HG03108 (cell line): Measurements from ENCODE around the gene MSI2.

Experiments
- ATAC-seq: cut with Tn5 transposase; IDR thresholded peaks from one replicate; pipeline ENCODE4 v1.9.1; 2021; ENCODE audit warnings: moderate library complexity; ENCODE audit not compliant: unreplicated experiment

MSI2 gene

GRCh38 chr17:57468932-57469775 is 212.8 kb downstream of the MSI2 start:
- ATAC-seq = peak; percentile 40

- ATAC-seq = no peak
These were observed 214.6 kb downstream of the MSI2 start for GRCh38 chr17:57470906-57471305.

- no peak for ATAC-seq
These were observed 215.6 kb downstream of the MSI2 start for GRCh38 chr17:57471868-57472368.

GRCh38 chr17:57475796-57476195 is 219.5 kb downstream of the MSI2 start:
- no peak for ATAC-seq

GRCh38 chr17:57477522-57478362 is 221.4 kb downstream of the MSI2 start:
- no peak for ATAC-seq

GRCh38 chr17:57478478-57479250 is 222.3 kb downstream of the MSI2 start:
- ATAC-seq = no peak

GRCh38 chr17:57480438-57481196 is 224.3 kb downstream of the MSI2 start:
- ATAC-seq = no peak

GRCh38 chr17:57481910-57482391 is 225.6 kb downstream of the MSI2 start:
- ATAC-seq = no peak

- ATAC-seq = no peak
These were observed 226.3 kb downstream of the MSI2 start for GRCh38 chr17:57482657-57483056.

- no peak for ATAC-seq
These were observed 227.9 kb downstream of the MSI2 start for GRCh38 chr17:57484081-57484666.

- ATAC-seq = no peak
These were observed 228.7 kb downstream of the MSI2 start for GRCh38 chr17:57484826-57485565.

- ATAC-seq = no peak
These were observed 229.2 kb downstream of the MSI2 start for GRCh38 chr17:57485566-57485865.

- ATAC-seq = no peak
These were observed 229.9 kb downstream of the MSI2 start for GRCh38 chr17:57485916-57486881.

GRCh38 chr17:57486882-57487301 is 230.6 kb downstream of the MSI2 start:
- no peak for ATAC-seq

- no peak for ATAC-seq
These were observed 231.2 kb downstream of the MSI2 start for GRCh38 chr17:57487573-57487972.

- ATAC-seq = no peak
These were observed 232.5 kb downstream of the MSI2 start for GRCh38 chr17:57488856-57489255.

GRCh38 chr17:57489321-57489720 is 233.0 kb downstream of the MSI2 start:
- ATAC-seq = no peak
